ENCODE data around the gene NENF.

DNA sequence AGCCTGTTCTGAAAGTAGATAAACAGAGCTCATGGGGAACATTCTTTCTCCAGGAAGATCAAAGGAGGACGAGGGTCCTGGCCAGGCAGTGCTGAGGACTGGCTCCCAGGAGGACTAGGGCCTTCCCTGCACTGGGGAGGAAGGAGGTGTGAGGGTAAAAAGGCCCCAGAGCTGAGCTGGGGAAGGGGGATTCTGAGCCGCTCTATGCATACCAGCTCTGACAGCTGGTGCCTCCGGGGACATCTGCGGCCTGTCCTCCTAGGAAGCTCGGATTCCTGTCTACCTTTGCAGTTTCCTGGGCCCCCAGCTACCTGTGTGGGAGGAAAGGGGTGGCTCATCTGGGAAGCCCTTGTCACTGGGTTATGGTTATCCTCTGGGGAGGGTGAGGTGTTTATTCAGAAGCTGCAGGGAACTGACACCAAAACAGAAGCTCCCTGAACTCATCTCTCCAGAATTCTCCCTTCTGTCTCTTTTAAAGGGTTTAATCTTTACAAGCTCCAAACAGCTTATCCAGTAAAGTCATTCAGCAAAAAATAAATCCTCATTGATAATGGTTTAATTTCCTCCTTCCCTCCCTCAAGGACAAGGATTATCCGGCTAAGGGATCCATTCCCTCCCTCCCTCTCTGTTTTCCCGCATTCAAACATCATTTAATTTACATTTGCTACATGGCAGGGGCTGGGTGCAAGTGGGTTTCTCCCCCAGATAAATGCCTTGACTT is 31.0 kb downstream of the NENF start:
- TF ChIP-seq, protein P1, sequence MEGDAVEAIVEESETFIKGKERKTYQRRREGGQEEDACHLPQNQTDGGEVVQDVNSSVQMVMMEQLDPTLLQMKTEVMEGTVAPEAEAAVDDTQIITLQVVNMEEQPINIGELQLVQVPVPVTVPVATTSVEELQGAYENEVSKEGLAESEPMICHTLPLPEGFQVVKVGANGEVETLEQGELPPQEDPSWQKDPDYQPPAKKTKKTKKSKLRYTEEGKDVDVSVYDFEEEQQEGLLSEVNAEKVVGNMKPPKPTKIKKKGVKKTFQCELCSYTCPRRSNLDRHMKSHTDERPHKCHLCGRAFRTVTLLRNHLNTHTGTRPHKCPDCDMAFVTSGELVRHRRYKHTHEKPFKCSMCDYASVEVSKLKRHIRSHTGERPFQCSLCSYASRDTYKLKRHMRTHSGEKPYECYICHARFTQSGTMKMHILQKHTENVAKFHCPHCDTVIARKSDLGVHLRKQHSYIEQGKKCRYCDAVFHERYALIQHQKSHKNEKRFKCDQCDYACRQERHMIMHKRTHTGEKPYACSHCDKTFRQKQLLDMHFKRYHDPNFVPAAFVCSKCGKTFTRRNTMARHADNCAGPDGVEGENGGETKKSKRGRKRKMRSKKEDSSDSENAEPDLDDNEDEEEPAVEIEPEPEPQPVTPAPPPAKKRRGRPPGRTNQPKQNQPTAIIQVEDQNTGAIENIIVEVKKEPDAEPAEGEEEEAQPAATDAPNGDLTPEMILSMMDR (IDR thresholded peaks at IDR 0.05): no peak
- TF ChIP-seq POLR2A (IDR thresholded peaks at IDR 0.05): no peak
